OCI-LY1 (cell line): ENCODE data around the gene LAMA5.

Experiments
- EZH2 ChIP-seq: fragments of 200-600 bp; sonication (generic), shearing (Covaris generic); IDR thresholded peaks from 2 replicates; pipeline ENCODE4 v1.8.0; 2017; ENCODE audit warnings: borderline replicate concordance, mixed run types, mild to moderate bottlenecking, antibody characterized with exemption, low read length, moderate library complexity, mixed read lengths
- TF ChIP-seq, protein P1 (sequence below): fragments of 200-600 bp; sonication (generic), shearing (Covaris generic); IDR thresholded peaks from 2 replicates; pipeline ENCODE4 v1.5.1; 2017; ENCODE audit warnings: mild to moderate bottlenecking, antibody characterized with exemption, low read length, moderate library complexity, mixed read lengths

DNA sequence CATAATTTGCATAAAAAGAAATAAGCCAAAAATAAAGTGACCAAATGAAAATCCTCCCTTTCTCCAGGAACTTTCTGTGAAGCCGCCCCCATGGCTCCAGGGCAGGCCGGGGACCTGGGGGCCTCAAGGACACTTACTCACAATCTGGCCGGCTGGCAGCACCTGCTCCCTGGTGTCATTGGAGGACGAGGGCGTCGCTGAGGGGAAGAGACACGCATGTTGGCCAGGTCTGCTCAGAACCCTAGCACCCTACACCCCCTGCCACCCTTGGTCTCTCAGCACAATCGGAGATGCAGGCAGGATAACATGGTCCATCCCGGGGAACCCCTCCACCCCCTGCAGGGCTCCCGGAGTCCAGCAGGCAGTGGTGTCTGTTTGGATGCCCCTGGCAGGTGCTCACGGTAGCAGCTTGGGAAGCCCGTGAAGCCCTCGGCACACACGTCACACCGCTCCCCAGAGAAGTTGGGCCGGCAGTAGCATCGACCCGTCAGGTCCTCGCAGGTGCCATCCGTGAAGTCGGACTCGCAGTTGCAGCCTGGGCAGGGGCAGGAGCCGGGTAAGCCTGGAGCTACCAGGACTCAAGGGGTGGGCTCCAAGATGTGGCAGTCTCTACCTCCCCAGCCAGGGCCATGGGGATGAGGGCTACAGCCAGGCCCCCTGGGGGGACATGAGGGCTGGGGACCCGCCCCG lies 21.3 kb downstream of the LAMA5 start:
- TF ChIP-seq, protein P1, sequence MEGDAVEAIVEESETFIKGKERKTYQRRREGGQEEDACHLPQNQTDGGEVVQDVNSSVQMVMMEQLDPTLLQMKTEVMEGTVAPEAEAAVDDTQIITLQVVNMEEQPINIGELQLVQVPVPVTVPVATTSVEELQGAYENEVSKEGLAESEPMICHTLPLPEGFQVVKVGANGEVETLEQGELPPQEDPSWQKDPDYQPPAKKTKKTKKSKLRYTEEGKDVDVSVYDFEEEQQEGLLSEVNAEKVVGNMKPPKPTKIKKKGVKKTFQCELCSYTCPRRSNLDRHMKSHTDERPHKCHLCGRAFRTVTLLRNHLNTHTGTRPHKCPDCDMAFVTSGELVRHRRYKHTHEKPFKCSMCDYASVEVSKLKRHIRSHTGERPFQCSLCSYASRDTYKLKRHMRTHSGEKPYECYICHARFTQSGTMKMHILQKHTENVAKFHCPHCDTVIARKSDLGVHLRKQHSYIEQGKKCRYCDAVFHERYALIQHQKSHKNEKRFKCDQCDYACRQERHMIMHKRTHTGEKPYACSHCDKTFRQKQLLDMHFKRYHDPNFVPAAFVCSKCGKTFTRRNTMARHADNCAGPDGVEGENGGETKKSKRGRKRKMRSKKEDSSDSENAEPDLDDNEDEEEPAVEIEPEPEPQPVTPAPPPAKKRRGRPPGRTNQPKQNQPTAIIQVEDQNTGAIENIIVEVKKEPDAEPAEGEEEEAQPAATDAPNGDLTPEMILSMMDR = no peak
- TF ChIP-seq EZH2 = no peak
